GM20000 (cell line): ENCODE data around the gene NCAM1.

Source experiments
- DNase-seq: peaks from one replicate; pipeline ENCODE4 v3.0.0; 2012; ENCODE audit warnings: low spot score
- TF ChIP-seq, protein P1 (sequence below): IDR thresholded peaks from 2 replicates; pipeline ENCODE4 v1.5.1; 2012; ENCODE audit warnings: mild to moderate bottlenecking, control low read depth; ENCODE audit errors: extremely low read depth, missing control alignments

Gene NCAM1

DNA sequence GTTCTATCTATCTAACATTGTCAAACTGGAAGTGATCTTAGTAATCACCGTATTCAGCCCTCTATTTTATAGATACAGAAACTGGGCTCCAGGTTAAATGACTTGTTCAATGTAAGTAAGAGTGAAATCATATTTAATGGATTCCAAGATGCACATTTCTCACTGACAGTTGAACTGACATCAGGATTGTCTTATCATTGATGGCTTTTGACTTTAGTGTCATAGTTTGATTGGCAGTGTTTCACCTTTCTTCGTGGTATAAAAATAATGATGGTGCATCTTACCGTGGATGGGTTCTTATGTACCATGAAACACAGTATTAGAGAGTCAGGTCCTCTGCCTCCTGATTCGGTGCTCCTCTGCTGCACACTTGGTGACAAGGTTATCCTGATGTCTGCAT, 123.1 kb downstream of the NCAM1 start:
- TF ChIP-seq, protein P1, sequence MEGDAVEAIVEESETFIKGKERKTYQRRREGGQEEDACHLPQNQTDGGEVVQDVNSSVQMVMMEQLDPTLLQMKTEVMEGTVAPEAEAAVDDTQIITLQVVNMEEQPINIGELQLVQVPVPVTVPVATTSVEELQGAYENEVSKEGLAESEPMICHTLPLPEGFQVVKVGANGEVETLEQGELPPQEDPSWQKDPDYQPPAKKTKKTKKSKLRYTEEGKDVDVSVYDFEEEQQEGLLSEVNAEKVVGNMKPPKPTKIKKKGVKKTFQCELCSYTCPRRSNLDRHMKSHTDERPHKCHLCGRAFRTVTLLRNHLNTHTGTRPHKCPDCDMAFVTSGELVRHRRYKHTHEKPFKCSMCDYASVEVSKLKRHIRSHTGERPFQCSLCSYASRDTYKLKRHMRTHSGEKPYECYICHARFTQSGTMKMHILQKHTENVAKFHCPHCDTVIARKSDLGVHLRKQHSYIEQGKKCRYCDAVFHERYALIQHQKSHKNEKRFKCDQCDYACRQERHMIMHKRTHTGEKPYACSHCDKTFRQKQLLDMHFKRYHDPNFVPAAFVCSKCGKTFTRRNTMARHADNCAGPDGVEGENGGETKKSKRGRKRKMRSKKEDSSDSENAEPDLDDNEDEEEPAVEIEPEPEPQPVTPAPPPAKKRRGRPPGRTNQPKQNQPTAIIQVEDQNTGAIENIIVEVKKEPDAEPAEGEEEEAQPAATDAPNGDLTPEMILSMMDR, result no peak
- no peak for DNase-seq

DNA sequence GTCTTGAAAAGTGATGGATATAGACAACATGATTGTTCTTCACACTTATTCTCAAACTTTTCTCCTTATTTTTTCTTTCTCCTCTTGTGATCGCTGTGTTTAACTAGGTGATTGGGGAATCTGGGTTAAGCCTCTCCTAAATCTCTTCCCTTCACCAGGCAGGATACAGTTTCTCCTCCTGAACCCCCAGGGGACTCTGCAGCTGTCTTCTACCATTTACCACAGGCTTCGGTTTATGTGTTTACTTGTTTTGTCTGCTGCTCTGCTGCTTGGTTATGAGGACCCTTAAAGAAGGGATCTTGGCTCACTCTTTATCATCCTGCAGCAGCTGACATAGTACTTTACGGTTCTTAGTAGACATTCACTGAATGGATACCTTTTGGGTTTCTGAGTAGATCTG, 124.2 kb downstream of the NCAM1 start:
- DNase-seq, result no peak
- TF ChIP-seq, protein P1, result no peak

GRCh38 chr11:113087706-113088105, 126.5 kb downstream of the NCAM1 start:
- DNase-seq, result no peak
- TF ChIP-seq, protein P1, result no peak

- DNase-seq, result no peak
- TF ChIP-seq, protein P1, result no peak
These were observed 129.7 kb downstream of the NCAM1 start for GRCh38 chr11:113090716-113091480.

DNA sequence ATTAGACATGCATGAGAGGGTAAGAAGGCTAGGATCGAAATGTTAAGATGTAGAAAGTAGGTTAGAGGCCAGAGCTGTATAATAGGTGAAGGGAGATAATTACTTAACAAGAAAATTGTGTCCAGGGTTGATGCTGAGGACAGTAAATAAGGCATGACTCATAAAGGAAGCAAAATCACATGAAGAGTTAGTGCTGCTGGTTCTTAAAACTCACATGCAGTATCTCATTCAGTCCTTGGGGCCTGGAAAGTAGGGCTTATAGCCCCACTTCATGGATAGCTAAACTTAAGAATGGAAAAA, 130.2 kb downstream of the NCAM1 start:
- no peak for DNase-seq
- TF ChIP-seq, protein P1, result no peak

DNA sequence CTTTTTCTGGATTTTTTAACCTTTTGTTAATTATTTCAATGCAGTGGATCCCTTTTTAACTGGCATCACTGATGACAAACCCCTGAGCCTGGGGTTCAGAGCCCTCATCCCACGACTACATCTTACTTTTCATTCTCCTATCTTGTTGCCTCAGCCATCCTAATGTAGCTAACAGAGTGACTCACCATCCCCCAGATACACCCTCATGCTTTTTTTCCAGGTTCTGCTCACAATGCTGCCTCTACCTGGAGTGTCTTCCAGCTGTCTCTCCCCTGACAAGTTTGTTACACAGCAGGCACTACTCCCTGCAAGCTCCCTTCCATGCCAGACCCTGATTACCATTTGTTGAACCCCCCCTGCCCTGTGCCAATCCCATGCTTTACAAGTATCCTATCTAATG, 135.4 kb downstream of the NCAM1 start:
- TF ChIP-seq, protein P1, result no peak
- DNase-seq, result no peak

GRCh38 chr11:113103932-113104690, 142.9 kb downstream of the NCAM1 start:
- TF ChIP-seq, protein P1, result no peak

More at GRCh38 chr11:113103932-113104690, 142.9 kb downstream of the NCAM1 start:
- no peak for DNase-seq
